Psoas muscle (tissue), 8 donors: ENCODE data around the gene LHFPL6. TPM values are rescaled to one million over a fixed set of nuclear protein-coding genes. Genes with fewer than 3 reads are reported as not detected.

Experiments used
- ATAC-seq, 4 donors: fragments of 200-7000 bp; cut with Tn5 transposase; one replicate each; pipeline ENCODE4 v1.9.1; 2020; ENCODE audit warnings: moderate library complexity in 3 of 4, mild to moderate bottlenecking in 2 of 4
- DNase-seq, 2 donors: peaks; one replicate each; pipeline ENCODE4 v3.0.0-alpha.2; 2020
- H3K27ac ChIP-seq: fragments of 200-600 bp; one replicate; pipeline ENCODE4 v1.8.0; 2022
- H3K27me3 ChIP-seq, 3 donors: fragments of 200-600 bp in 1 of 3; one replicate each; pipeline versions ENCODE4 v1.6.1 to v1.8.0; 2013 to 2022; ENCODE audit warnings: low read length in 2 of 3, mild to moderate bottlenecking in 2 of 3, moderate library complexity in 1 of 3; ENCODE audit not compliant: insufficient read depth in 3 of 3
- H3K36me3 ChIP-seq, 2 donors: fragments of 200-600 bp in 1 of 2; one replicate each; pipeline versions ENCODE4 v1.6.1 to v1.8.0; 2013 to 2022; ENCODE audit warnings: low read depth in 1 of 2, mild to moderate bottlenecking in 1 of 2, moderate library complexity in 1 of 2; ENCODE audit not compliant: insufficient read depth in 1 of 2
- H3K4me1 ChIP-seq: fragments of 200-600 bp; one replicate; pipeline ENCODE4 v1.8.0; 2022
- H3K4me3 ChIP-seq: fragments of 200-600 bp; one replicate; pipeline ENCODE4 v1.8.0; 2022; ENCODE audit warnings: mild to moderate bottlenecking
- H3K9me3 ChIP-seq: fragments of 200-600 bp; one replicate; pipeline ENCODE4 v1.8.0; 2022
- CTCF ChIP-seq: fragments of 200-600 bp; IDR thresholded peaks from one replicate; pipeline ENCODE4 v1.8.0; 2022; ENCODE audit warnings: antibody characterized with exemption
- WGBS, 3 donors: extraction: QIAGEN DNeasy Blood & Tissue Kit; methylation state at CpG; one replicate each; pipeline versions ENCODE4 v1.1.6 to v1.1.7; 2013; 5-methylcytosine and 5-hydroxymethylcytosine counted together
- intact Hi-C, 2 donors: fragments of 100-400 bp; cut with DNase I; formaldehyde crosslinking; loops; one replicate each; pipeline versions ENCODE4 v1.11.0 to v1.14.2; 2022
- polyA plus RNA-seq, 3 donors: library from polyadenylated mRNA; stranded (reverse); fragments of 200-250 nt; gene quantifications; one replicate each; pipeline ENCODE4 v1.2.3, GENCODE V29; 2013
- total RNA-seq, 4 donors: library from RNA; stranded (reverse); fragmentation: NEBNext Ultra II Directional in 2 of 4; extraction: Animal tissue kit (Norgen Biotek cat#: 25700) in 2 of 4; gene quantifications; one replicate each; pipeline versions ENCODE4 v1.2.1 to v1.2.4, GENCODE V29; 2021 to 2023
- donor health status: healthy with polysubstance abuse.
- donor health status: DM: no; HTN: no; CAD: no; lungs with moderate emphysema.
- donor health status: Bipolar disorder and iron deficiency.
- donor health status: healthy.
- donor health status: DM: yes; HTN: yes; CAD: no.
- donor health status: DM: no; HTN: no; CAD: no.
- donor health status: DM: no; HTN: no; CAD: no.
- donor health status: DM: yes; HTN: yes; CAD: no.

The LHFPL6 gene
- total and polyA plus RNA-seq, 7 donors = 15.0 to 35.8 (median 17.3) TPM

DNA sequence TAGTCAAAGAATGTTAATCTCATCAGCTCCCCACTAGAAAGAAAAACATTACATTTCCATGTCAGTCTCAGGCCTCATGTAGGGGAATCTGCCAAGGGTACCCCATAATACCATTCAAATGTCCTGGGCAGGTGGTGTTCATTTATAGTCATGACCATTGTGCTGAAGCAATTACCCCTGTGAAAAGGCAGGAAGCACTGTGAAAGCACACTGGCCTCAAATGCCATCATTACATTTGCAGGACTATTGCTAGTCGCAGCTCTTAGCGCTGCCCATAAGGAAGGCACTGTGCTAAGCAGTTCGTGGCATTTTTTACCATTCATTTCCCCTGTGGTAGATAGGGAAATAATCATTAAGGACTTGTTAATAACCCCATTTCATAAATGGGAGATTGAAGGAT is 109.0 kb downstream of the LHFPL6 start:
- WGBS, 3 donors = 53 to 68% (median 60%) methylated on average over 3 of the region's 3 CpGs
- Histone ChIP-seq H3K27me3 (no peaks in the 10 kb centered on the region), H3K9me3 (no peaks in the 10 kb centered on the region), H3K4me1 (peaks cover 4% of the 10 kb centered on the region), H3K4me3 (no peak overlapping the region), H3K27ac (no peak overlapping the region), H3K36me3 (no peaks in the 10 kb centered on the region)
- no peak for TF ChIP-seq CTCF
- intact Hi-C loops = no loop called here
- DNase-seq (no peak), ATAC-seq (no peak)

- intact Hi-C loops = no loop called here
- DNase-seq = no peak
- Histone ChIP-seq H3K4me3 (no peak overlapping the region), H3K27me3 (no peaks in the 10 kb centered on the region), H3K36me3 (no peaks in the 10 kb centered on the region), H3K4me1 (no peaks in the 10 kb centered on the region), H3K9me3 (no peaks in the 10 kb centered on the region), H3K27ac (no peak overlapping the region)
- ATAC-seq = no peak
- no peak for TF ChIP-seq CTCF
- 77 to 85% (median 83%) methylated on average over 6 of the region's 6 CpGs for WGBS, 3 donors
Observed at GRCh38 chr13:39490136-39490535, 112.9 kb downstream of the LHFPL6 start.

DNA sequence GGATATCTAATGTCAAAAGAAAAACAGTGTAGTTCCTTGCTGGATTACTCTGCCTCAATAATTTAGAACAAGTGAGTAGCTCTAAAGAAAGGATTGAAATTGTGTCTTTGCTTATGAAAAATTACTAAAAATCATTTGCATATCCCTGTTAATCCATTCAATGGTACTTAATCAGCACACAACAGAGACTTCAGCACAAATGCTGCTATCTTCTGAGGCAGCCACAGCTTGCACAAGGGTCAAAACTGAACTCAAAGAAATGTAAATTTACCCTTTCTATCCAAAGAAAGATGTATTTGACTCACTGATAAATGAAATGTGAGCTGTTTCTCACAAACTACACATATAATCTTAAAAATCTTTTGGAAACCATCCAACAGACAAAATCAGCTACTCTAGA is 116.2 kb downstream of the LHFPL6 start:
- Histone ChIP-seq H3K27ac (no peak overlapping the region), H3K9me3 (no peaks in the 10 kb centered on the region), H3K4me3 (no peak overlapping the region), H3K36me3 (no peaks in the 10 kb centered on the region), H3K27me3 (no peaks in the 10 kb centered on the region), H3K4me1 (no peaks in the 10 kb centered on the region)
- TF ChIP-seq CTCF = no peak
- ATAC-seq = no peak
- intact Hi-C loops = loop anchor here in 1 of 2 donors (10.0 kb wide), 1 partner anchor 1802 kb away; no protein-coding TSS in a partner anchor
- DNase-seq = no peak

DNA sequence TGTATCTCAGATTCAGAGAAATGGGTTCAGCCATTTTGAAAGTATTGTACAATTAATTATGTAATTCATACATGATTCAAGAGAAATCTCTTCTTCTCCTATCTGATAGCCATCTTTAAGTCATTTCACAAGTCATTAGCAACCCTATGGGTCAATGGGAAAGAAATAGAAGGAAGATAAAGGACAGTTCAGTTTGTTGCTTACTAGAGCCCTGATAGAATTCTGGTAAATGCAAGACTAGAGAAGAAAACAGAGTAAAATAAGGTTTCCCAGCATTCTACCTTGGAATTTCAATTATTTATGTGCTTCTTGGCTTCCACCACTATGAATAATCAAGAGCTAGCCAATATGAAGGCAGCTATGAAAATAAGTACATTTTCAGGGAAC is 117.7 kb downstream of the LHFPL6 start:
- no peaks in the 10 kb centered on the region for H3K36me3 ChIP-seq
- ATAC-seq (no peak), DNase-seq (no peak)
- H3K4me1 ChIP-seq = no peaks in the 10 kb centered on the region
- no peaks in the 10 kb centered on the region for H3K9me3 ChIP-seq
- no peak for TF ChIP-seq CTCF
- H3K27me3 ChIP-seq = no peaks in the 10 kb centered on the region
- intact Hi-C loops = loop anchor here in 1 of 2 donors (10.0 kb wide), 1 partner anchor 1801 kb away; no protein-coding TSS in a partner anchor
- H3K27ac ChIP-seq = no peak overlapping the region
- no peak overlapping the region for H3K4me3 ChIP-seq

- intact Hi-C loops = loop anchor here in 1 of 2 donors (10.0 kb wide), 1 partner anchor 1800 kb away; no protein-coding TSS in a partner anchor
- ATAC-seq = no peak
- Histone ChIP-seq H3K4me1 (no peaks in the 10 kb centered on the region), H3K9me3 (no peaks in the 10 kb centered on the region), H3K27ac (no peak overlapping the region), H3K36me3 (no peaks in the 10 kb centered on the region), H3K4me3 (no peak overlapping the region), H3K27me3 (no peaks in the 10 kb centered on the region)
- no peak for DNase-seq
- 93% methylated on average over 4 of the region's 4 CpGs for WGBS, 3 donors
- TF ChIP-seq CTCF = no peak
Observed at GRCh38 chr13:39484506-39485313, 118.3 kb downstream of the LHFPL6 start.
